Left cardiac atrium (tissue), 4 donors: ENCODE measurements around the gene MTUS2. TPM values are rescaled to one million over a fixed set of nuclear protein-coding genes. Genes with fewer than 3 reads are reported as not detected.

Experiments
- ATAC-seq, 2 donors: fragments of 200-7000 bp; cut with Tn5 transposase; one replicate each; pipeline ENCODE4 v1.9.1; 2020; ENCODE audit warnings: mild to moderate bottlenecking in 2 of 2, moderate library complexity in 2 of 2
- DNase-seq: peaks from one replicate; pipeline ENCODE4 v3.0.0-alpha.2; 2020
- intact Hi-C, 2 donors: fragments of 100-400 bp; cut with DNase I; formaldehyde crosslinking; loops; one replicate each; pipeline versions ENCODE4 v1.14.1 to v1.15.1; 2022 to 2023
- total RNA-seq, 2 donors: library from RNA; stranded (reverse); fragmentation: NEBNext Ultra II Directional; extraction: Animal tissue kit (Norgen Biotek cat#: 25700); gene quantifications; one replicate each; pipeline ENCODE4 v1.2.1, GENCODE V29; 2021
- donor health status: DM: no; HTN: yes; CAD: no.
- donor health status: DM: no; HTN: yes; CAD: no; lungs with severe emphysema.
- donor health status: DM: yes; HTN: yes; CAD: no.
- donor health status: Dilated cardiomyopathy.

The MTUS2 gene
- total RNA-seq, 2 donors from 2014 or later, result 22.8 to 52.4 TPM

GRCh38 chr13:29551214-29551613 lies 731.1 kb downstream of the MTUS2 start:
- ATAC-seq (no peak), DNase-seq (no peak)
- intact Hi-C loops, result no loop called here

Other genes with a start within 250 kb of the MTUS2 start
- gene POMP, start 161.2 kb upstream of the MTUS2 start, total RNA-seq, result 100 to 1,000 TPM in 1 of 2 donors, 10 to 100 TPM in 1; 86.1 to 103 TPM
- gene SLC46A3, start 101.4 kb upstream of the MTUS2 start, total RNA-seq, result 10 to 100 TPM; 15.0 to 17.6 TPM